Peyer's patch (tissue), 4 donors: ENCODE data around the gene ST8SIA1.

Source experiments
- CTCF ChIP-seq, 6 experiments: fragments of 450-650 bp in 4 of 6; fragments of 200-600 bp in 2 of 6; sonication (generic) in 1 of 6; IDR thresholded peaks; one replicate each; pipeline ENCODE4 v1.5.1; 2017 to 2019; ENCODE audit warnings: antibody characterized with exemption in 6 of 6, mild to moderate bottlenecking in 3 of 6, moderate library complexity in 1 of 6
- POLR2A ChIP-seq, 2 donors: fragments of 450-650 bp; IDR thresholded peaks; one replicate each; pipeline ENCODE4 v1.5.1; 2017; ENCODE audit warnings: antibody characterized with exemption in 2 of 2, mild to moderate bottlenecking in 2 of 2, moderate library complexity in 2 of 2

GRCh38 chr12:22321638-22322037 is 12.9 kb downstream of the ST8SIA1 start:
- TF ChIP-seq CTCF (IDR thresholded peaks at IDR 0.05): no peak
- TF ChIP-seq POLR2A (IDR thresholded peaks at IDR 0.05): no peak
